OCI-LY1 (cell line): Measurements from ENCODE around the gene SLC19A2.

Experiments
- CTCF ChIP-seq: fragments of 200-600 bp; sonication (generic), shearing (Covaris generic); IDR thresholded peaks from 2 replicates; pipeline ENCODE4 v1.5.1; 2017; ENCODE audit warnings: mild to moderate bottlenecking, antibody characterized with exemption, low read length, moderate library complexity, mixed read lengths
- EZH2 ChIP-seq: fragments of 200-600 bp; sonication (generic), shearing (Covaris generic); IDR thresholded peaks from 2 replicates; pipeline ENCODE4 v1.8.0; 2017; ENCODE audit warnings: borderline replicate concordance, mixed run types, mild to moderate bottlenecking, antibody characterized with exemption, low read length, moderate library complexity, mixed read lengths

DNA sequence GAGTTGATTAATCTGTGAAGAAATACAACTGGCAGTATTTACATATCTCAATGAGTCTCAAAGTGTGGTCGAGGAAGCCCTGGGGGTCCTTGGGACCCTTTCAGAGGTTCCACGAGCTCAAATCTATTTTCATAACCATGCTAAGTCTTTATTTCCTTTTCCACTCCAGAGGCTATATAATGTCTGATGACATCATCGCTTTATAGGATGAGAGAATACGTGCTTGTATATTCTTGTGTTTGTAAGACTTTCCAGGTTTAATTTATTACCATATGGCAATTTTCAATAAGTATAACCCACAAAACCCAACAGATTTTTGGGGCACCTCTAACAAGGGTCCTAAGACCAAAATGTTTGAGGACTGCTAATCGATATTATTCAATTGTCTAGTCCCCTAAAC is 1.4 kb upstream of the SLC19A2 start:
- TF ChIP-seq CTCF = no peak
- TF ChIP-seq EZH2 = no peak
